Activated T-cell treated with anti-CD3 and anti-CD28 coated beads for 48 hours (primary cell): ENCODE measurements around the gene KLHL29.

Source experiments
- DNase-seq: peaks from one replicate; pipeline ENCODE4 v3.0.0-alpha.2; 2020; ENCODE audit warnings: low read depth

Gene KLHL29

DNA sequence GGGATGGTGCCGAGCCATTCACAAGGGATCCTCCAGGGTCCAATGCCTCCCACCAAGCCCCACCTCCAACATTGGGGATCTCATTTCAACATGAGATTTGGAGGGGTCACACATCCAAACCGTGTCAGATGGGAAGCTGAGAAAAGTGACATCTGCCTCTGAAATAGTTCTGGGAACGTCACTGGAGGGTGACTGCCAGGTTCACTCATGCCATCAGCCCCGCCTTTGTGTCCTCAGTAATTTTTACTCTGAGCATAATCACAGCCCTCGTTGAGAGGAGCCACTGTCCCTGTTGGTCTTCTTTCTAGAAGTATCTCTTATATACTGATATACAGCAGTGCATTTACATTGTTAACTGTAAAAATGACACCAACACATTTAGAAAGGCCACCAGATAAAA, 67.4 kb downstream of the KLHL29 start:
- DNase-seq, result no peak

DNA sequence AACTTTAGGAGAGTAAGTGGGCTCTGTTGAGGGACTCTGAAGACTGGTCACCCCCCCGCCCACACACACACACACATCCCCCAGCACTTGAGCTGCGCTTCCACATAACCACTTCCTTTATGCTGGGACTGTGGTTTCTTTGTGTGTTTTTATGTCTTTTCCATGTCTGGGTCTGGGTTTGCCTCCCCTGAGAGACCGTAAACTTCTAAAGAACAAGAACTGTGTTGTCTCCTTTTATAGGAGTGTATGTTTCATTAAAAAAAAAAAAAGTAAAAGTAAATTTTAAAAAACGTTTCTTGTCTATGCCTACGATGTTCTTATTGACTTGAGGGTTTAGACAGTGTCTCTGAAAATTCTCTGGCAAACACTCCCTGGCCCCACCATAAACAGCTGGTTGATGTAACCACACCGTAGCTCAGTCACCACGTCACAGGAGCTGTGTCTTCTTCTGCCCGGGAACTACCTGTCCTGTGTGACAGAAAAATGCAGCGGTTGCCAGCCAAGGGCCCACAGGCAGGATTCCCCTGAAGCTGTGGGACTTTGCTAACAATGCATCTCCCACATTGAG, 68.0 kb downstream of the KLHL29 start:
- peak; percentile 6 for DNase-seq

DNA sequence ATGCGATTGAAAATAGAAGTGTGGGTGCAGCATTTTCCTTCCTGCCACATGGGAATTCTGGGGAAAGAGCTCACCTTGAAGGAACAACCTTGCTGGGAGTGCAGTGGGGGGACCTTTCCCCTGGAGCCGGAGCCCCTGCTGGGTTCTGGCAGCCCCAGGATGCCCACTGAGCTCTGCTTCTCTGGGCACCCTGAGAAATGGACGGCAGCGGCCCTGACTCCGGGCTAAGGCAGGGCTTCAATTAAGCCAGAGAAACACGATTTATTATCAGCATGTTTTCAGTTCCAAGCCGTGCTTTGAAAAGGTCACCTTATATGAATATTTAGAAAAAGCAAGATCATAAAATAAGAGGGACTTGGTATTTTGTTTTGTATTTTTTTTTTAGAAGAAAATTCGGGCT, 68.5 kb downstream of the KLHL29 start:
- DNase-seq, result no peak

DNA sequence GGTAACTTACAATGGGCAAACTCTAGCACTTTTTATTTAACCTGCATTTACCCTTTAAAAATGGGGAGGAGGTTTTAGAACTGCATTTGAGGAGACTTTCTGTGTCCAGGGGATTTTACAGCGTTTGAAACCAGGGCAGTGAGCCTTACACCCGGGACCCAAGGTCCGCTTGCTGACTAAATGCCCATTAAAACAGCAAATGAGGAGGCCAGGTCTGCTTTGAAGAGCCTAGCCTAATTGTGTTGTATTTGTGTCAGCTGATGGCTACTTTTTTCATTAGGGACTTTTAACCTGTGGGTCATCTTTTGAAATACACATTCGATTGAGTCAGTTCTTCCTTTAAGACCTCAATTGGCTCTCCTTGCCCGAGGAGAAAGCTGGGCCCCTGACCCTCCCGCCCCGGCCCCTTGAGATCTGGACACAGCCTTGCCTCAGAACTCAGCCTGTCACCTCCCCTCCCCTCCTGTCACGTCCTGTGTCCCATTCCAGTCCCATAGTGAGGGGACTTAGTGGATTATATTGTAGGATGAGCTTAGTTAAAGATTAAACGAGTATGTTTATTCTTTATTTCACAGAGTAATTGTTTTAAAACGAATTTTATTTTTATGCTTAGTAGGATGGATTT, 69.0 kb downstream of the KLHL29 start:
- no peak for DNase-seq

DNA sequence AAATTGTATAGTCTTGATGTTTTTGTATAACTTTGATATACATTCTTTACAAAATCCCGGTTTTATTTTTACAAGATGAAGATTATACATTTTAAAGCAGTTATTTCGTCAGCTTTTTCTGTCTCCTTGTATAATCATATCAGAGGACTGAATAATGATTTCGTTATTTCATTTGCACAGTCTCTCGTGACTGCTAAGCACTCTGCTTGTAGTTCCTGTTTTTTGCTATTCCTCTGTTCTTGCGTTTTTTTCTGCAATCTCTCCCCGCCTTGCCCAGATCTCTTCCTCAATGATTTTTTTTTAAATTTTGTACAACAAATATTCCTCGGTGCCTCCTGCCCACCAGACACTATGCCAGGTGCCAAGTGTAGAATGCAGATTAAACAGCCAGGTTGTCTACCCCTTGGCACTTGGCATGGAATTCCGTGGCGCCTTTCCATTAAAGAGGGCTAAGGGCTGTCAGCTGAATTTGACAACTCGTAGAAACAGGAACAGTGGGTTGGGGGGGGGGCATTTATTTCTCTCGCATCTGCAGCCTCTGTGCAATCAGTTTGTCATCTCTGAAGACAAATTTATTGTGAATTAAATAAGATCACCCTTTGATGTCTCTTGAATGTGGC, 69.6 kb downstream of the KLHL29 start:
- DNase-seq, result no peak

DNA sequence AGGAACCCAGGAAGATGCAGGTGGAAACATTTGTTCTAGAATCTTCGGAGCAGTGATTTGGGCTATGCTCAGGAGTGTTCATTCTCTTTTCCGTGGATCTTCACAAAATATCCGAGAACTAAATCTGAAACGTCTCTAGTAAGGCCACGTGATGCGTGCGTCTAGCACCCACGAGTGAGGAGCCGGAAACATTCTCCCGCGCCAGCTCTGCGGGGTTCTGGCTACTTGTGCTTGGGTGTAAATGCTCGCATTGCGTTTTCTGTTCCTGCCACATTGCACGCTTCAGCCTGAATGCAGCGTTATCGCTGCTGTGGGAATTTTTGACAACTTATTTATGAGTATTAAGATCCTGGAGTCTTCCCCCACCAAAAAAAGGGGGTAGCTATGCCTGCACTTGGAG, 71.4 kb downstream of the KLHL29 start:
- no peak for DNase-seq

DNA sequence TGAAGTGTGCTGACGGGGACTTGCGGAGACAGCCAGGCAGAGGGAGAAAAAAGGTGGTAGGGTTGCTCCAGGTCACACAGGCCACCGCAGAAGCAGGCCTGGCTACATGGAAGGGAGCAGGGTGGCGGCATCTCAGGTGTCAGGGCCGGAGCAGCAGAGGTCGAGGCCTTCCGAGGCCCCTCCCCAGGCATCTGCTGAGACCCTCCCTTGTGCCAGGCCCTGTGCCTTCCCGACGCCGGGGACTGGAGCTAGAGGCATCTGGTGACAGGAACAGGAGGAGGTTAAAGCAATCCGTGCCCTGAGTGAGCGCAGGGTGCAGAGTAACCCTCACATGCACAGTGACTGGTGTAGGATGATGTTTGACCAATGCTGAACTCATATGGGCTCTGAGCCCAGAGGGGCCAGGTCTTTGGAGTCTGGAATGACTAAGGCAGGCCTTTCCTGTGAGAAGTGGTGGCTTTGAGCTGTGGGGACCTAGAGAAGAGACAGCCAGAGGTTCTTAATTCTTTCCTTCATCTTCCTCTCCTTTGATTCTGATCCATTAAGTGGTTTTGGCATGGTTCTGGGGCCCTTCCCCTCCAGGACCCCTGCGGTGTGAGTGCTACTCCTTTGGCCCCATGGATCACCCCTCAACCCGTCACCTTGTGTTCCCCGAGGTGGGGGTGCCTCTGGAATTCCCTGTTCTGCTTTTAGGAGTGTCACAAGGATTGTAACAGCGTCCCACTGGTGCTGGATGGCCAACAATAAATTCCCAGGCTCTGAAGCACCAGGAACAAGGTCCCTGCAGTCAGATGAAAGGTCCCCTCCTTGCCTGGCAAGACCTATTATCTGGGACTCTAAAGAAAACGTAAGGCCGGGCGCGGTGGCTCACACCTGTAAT, 72.1 kb downstream of the KLHL29 start:
- no peak for DNase-seq

DNA sequence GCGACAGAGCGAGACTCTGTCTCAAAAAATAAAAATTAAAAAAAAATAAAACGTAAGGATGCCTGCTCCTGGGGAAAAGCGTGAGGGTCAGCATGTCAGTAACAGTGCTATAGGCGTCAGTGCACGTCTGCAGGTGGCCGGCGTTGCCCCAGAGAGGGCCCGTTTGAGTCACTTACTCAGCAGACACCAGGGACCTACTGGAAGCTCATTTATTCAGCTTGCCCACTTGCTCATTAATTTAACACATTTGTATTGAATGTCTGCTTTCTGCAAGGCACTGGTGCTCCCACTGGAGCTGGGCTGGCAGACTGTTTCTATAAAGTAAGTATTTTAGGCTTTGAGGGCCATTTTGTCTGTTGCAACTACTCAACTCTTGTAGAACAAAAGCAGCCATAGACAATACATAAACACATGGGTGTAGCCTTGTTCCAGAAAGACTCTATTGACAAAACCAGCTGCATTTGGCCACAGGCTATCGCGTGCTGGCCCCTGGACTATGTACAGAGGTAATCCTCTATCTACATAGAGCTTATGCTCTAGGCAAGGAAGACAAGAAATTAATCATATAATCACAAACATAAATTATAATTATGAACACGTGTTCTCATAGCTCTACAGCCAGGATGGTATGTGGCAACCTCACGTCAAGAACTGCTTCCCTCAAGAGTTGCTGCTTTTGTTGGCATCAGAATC, 73.2 kb downstream of the KLHL29 start:
- no peak for DNase-seq

DNA sequence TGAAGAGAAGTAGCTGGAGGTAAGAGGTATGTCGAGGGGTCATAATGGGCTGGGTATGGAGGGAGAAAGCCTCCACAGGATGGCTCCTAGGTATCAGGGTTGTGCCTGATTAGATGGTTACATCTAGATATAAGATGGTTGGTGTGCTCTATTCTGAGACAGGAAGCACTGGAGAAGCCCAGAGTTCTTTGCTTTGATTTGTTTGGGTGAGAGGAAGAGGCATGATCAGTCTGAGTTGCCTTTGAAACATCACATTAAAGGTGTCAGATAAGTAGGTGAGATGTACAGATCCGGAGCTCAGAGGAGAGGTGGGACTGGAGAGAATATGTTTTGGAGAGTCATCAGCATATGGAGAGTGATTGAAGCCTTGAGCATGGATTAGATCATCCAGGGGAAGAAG, 74.1 kb downstream of the KLHL29 start:
- no peak for DNase-seq

DNA sequence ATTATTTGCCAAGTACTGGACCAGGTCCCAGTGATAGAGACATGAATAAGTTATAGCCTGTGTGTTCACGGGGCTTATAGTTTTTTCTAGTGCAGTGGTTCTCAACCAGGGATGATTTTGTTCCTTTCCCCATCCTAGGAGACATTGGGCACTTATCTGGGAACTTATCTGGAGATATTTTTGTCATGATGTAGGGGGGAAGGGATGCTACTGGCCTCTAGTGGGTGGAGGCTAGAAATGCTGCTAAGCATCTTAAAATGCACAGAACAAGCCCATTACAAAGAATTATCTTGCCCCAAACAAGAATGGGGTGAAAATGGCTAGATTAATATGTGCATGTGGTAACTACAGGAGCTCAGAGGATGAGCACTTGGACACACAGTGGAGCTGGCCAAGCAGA, 75.2 kb downstream of the KLHL29 start:
- no peak for DNase-seq

DNA sequence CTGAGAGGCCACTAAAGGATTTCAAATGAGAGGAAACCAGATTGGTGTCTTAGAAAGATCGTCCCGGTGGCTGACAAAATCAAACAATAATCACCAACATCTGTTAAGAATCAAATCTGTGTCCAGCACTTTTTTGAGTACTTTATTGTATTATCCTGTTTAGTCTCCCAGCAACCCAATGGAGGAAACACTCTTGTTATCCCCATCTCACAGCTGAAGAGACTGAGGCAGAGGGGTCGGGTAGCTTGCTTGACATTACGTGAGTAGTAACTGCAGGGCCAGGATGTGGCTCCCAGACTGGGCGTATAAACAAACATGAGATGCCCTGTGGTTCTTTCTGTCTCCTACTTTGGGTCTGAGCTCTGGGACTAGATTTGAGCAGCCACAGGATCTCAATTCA, 76.0 kb downstream of the KLHL29 start:
- DNase-seq, result no peak

DNA sequence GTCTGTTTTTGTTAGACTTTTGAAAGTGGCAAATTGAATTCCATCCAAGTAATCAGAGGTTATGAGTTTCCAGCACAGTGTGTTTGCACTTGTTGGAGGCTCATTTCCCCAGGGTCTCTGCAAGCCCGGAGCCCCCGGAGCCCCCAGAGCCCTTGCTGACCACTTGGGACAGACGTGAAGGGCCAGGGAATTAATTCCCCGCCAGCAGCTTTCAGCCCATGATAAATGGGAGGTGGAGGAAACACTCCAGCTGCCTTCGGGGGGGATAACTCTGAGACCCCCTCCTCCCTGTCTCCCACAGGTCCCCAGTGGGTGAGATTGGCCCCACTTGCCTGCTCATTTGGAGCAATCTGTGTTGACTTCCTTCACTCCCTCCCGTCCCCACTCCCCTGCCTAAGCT, 79.2 kb downstream of the KLHL29 start:
- no peak for DNase-seq

DNA sequence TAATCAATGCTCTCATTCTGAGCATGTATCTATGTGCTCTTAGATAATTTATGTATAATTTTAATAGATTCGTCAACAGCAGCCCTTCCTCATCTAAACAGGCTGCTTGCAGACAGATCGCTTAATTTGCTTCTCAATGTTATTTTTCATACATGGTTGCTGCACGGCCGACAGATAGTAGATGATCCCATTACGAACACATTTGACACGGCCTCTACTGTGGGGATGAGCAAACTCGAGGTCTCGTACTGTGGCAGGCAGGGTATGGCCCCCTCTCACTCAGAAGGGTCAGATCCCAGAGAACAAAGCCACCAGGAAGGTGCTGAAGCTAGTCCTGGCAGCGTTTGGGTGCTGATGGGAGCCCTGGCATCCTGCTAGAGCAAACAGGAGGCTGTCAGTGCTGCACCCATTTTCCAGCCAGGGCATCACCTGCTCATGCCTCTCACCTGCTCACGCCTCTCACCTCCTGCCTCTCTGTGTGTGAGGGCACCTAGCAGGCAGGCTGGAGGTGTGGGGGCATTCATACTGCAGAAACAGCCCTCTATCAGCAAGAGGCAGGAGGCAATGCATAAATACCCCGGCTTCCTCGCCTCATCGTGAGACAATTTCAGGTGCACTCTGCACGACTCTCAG, 80.0 kb downstream of the KLHL29 start:
- DNase-seq, result no peak

DNA sequence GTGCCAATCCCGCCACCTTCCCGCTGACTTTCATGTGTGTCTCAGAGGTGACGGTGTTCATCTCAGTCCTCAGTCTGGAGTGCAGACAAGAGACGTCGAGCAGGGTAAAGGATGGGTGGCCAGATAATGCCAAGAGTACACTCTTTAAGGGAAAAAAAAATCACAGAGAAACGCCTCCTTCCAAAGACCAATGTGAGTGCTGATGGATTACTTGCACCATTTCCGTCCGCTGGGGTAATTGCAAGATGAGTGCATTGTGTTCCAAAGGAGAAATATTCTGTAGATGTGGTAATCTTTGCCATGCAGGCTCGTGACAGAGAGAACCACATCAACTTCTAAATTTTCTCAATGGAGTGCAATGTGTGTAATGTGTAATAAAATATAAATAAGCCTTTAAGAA, 81.0 kb downstream of the KLHL29 start:
- no peak for DNase-seq

DNA sequence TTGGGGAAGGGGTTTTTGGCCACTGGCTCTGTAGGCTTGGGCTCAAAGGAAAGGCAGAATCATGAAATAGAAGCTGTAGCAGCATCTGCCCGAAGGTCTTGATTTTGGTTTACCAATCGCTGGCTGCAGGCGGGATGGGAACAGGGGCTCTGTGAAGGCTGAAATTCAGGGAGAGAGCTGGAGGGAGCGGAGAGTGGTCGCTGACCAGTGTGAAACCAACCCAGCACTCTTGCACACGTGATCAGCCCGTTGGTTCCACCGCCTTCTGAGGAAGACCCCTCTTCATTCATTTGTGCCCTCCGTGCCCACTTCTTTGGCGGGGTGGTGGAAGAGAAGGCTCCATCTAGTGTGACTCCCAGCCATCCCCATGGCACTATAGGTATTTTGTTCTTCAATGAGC, 82.6 kb downstream of the KLHL29 start:
- no peak for DNase-seq

DNA sequence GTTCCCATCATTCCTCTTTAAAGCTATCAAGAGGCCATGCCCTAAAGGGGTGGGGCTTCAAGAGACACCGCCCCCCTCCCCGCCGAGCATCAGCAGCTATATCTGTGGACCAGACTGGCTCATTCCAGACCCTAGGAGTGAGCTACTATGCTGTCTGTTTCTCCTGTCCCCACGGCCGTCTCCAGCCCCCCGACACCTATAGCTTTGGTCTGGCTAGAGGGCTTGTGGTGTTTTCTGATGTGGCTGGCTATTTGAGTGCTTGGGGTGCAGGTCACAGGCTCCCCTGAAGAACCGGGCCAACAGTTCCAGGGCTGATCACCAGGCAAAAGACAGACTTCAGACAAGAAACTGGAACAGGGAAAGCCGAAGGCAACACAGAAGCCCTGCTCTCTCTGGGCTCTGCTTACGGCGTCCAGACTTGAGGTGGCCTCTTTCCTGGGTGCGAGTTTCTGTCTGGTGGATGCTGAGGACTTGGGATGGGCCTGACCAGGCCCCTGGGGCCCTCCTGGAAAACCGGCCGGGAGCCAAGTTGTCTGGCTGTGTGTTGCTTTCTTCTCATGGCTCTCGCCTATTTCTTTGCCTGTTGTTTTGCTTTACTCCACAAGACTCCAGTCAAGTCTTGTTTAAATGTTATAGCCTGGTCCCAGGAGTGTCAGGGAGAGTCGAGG, 83.6 kb downstream of the KLHL29 start:
- DNase-seq, result no peak

DNA sequence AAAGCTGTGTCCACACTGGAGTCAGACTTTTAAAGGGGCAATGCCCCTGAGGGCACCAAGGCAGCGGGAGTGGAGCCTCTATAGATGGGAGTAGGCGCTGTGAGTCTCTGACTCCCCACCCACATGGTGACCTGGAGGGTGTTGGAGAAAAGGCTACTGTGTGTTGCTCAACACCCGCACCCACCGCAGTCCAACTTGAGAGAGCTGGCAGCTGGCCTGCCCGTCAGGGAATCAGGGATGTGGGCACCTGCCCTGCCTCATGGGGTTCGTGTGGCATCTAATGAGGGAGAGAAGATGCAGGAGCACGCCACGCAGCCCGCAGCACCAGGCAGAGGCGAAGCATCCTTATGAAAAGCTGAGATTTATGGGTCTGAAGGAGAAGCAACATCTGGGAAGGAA, 84.2 kb downstream of the KLHL29 start:
- no peak for DNase-seq

DNA sequence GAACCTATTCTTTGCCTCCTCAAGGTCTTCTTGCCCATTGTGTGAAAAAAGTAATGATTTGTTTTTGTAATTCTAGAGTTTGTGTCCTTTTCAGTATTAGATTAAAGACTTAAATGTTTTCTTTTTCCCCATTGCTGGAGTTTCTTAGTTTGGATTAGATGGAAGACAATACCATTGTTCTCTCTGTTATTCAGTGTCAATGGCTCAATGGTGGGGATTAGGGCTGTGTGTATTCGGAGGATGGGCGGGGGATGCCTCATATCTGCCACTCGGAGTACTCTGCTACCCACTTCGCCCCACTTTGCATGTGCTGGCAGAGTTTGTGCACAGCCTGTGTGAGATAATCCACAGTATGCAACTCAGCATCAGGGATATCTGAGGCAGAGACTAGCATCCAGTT, 90.1 kb downstream of the KLHL29 start:
- DNase-seq, result no peak

DNA sequence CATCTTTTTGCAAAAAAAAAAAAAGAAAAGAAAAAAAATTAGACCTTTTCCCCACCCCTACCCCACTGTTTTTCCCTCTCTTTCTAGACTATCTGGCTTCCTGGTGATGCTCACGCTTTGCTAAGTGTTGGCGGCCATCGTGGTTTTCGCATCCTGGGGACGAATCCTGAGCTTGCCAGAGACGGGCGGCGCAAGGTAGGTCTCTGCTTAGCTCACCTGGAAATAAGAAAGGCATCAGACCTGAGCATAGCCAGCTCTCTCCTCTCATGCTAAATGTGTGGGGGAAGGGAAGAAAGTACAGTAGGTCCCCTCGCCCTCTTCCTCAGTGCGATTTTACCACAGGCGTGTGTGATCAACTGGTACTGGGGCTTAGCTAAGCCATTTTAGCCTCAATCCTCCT, 90.5 kb downstream of the KLHL29 start:
- no peak for DNase-seq

DNA sequence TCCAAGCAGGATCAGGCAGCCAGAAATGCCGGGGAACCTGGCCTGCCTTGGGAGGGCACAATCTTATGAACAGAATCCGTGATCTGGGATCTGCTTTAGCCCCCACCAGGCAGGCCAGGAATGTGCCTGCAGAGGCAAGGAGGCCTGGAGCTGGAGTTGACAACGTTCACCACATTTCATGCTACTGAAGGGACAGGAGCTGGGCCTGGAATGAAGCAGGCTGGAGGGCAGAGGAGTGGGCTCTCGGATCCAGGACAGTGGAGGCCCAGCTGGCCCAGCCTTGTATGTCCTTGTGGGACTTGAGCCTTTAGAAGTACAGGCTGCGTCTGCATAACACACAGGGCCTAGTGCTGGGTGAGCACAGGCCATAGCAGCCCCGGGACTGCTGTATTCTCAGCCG, 91.8 kb downstream of the KLHL29 start:
- no peak for DNase-seq

DNA sequence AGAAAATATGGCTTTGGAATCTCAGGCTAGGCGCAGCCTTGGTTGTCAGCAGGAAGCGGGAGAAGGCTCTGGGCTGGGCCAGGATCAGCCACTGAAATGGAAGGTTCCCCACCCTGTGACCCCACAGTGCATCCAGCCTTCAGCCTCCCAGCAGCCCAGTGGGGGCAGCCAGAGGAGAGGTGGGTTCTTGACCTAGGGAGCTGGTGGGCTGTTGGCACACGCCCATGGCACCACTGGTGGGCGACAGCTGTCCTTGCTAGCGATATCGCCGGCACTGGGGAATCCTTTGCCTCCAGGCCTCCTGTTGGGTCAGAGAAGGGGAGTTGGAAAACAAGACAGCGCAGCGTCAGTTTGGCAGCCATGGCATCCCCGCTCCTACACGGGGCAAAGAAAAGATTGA, 92.4 kb downstream of the KLHL29 start:
- no peak for DNase-seq
